Caco-2 (cell line): ENCODE results near the gene MRFAP1. TPM values are rescaled to one million over a fixed set of nuclear protein-coding genes. Genes with fewer than 3 reads are reported as not detected.

Experiments used
- BruUV-seq: library from RNA; stranded (reverse); fragments of 400-500 nt; replicated peaks from 2 replicates; lab custom pipeline; 2021; lab: Mats Ljungman, UMichigan
- CTCF ChIA-PET: fragments of 300-600 bp; sonication (Branson Sonifier 250); formaldehyde crosslinking; loops from one replicate; lab custom pipeline; 2022; ENCODE audit warnings: antibody characterized with exemption; lab: Charles Lee
- POLR2A ChIA-PET: fragments of 300-600 bp; sonication (Branson Sonifier 250); formaldehyde crosslinking; loops from one replicate; lab custom pipeline; 2022; ENCODE audit warnings: antibody characterized with exemption; lab: Charles Lee
- DNase-seq, 2 experiments: peaks; one replicate each; pipeline versions ENCODE4 v3.0.0 to v3.0.0-alpha.2; 2020 to 2022
- H3K27me3 ChIP-seq: replicated peaks from 2 replicates; pipeline ENCODE4 v1.6.0; 2011; ENCODE audit warnings: low read length; ENCODE audit not compliant: control insufficient read depth, insufficient read depth
- H3K36me3 ChIP-seq: 2 replicates; pipeline ENCODE4 v1.5.1; 2011; ENCODE audit warnings: low read length; ENCODE audit not compliant: control insufficient read depth, insufficient read depth
- H3K4me1 ChIP-seq: fragments of 250-450 bp; sonication (Bioruptor Pico); 2 replicates; pipeline ENCODE4 v1.5.1; 2020; ENCODE audit warnings: mild to moderate bottlenecking
- H3K4me3 ChIP-seq: 2 replicates; pipeline ENCODE4 v1.5.1; 2011; ENCODE audit warnings: low read depth, mild to moderate bottlenecking, control low read depth, low read length
- H3K9me3 ChIP-seq: fragments of 250-450 bp; sonication (Bioruptor Pico); 2 replicates; pipeline ENCODE4 v1.5.1; 2020; ENCODE audit warnings: mild to moderate bottlenecking, moderate library complexity
- H3K27ac Mint-ChIP-seq: one replicate; pipeline ENCODE4 v1.8.0; 2022; ENCODE audit warnings: mixed read lengths; ENCODE audit not compliant: unreplicated experiment
- H3K27me3 Mint-ChIP-seq: one replicate; pipeline ENCODE4 v1.8.0; 2022; ENCODE audit warnings: mixed read lengths; ENCODE audit not compliant: insufficient read depth, unreplicated experiment
- H3K36me3 Mint-ChIP-seq: one replicate; pipeline ENCODE4 v1.8.0; 2022; ENCODE audit warnings: mild to moderate bottlenecking, mixed read lengths; ENCODE audit not compliant: insufficient read depth, unreplicated experiment
- H3K4me1 Mint-ChIP-seq: one replicate; pipeline ENCODE4 v1.8.0; 2022; ENCODE audit warnings: low read depth, mixed read lengths; ENCODE audit not compliant: unreplicated experiment
- H3K4me3 Mint-ChIP-seq: one replicate; pipeline ENCODE4 v1.8.0; 2022; ENCODE audit warnings: mild to moderate bottlenecking, moderate library complexity, mixed read lengths; ENCODE audit not compliant: unreplicated experiment
- H3K9me3 Mint-ChIP-seq: one replicate; pipeline ENCODE4 v1.8.0; 2022; ENCODE audit warnings: mixed read lengths; ENCODE audit not compliant: unreplicated experiment
- intact Hi-C: fragments of 100-400 bp; cut with micrococcal nuclease; formaldehyde crosslinking; loops from one replicate; pipeline ENCODE4 v1.10.0; 2022; ENCODE audit not compliant: unreplicated experiment
- total RNA-seq: library from RNA; stranded (reverse); gene quantifications from 2 replicates; pipeline ENCODE4 v1.2.3, GENCODE V29; 2022
- TF ChIP-seq, protein P1 (sequence below), 2 experiments: fragments of 200-600 bp in 1 of 2; IDR thresholded peaks; 1 replicate in 1 of 2; 2 replicates in 1 of 2; pipeline versions ENCODE4 v1.5.1 to v1.8.0; 2011 to 2022; ENCODE audit warnings: antibody characterized with exemption in 1 of 2, control low read depth in 1 of 2, inconsistent platforms in 1 of 2, low read depth in 1 of 2, low read length in 1 of 2, mild to moderate bottlenecking in 1 of 2, moderate library complexity in 1 of 2; ENCODE audit not compliant: insufficient read depth in 1 of 2, severe bottlenecking in 1 of 2, unreplicated experiment in 1 of 2

MRFAP1 gene
- total RNA-seq, 1 experiment from 2014 or later = 254 TPM

DNA sequence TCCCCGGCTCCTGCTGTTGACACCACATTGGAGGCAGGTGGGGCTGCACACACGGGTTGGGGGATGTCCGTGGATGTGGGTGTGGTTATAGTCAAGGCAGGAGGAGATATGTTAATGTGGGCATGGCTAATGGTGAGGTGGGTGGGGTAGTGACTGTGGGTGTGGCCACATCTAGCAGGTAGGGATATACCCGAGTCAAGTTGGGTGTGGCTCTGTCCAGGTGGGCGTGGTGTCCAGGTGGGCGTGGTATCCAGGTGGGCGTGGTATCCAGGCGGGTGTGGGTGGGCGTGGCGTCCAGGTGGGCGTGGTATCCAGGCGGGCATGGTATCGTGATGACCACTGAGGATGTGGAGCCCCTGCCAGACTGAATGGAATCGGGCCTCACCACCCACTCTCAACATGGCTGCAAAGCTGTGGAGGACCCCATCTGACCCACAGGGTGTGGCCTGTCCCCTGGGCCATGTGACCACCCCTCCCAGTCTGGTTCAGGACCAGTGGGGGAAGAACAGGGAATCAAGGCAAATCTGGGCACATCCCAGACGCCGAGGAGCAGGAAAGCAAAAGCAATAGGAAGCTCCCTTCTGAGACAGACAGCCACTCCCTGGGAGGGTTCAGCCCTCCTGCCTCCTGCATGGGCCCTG is 44.5 kb upstream of the MRFAP1 start:
- H3K27me3 ChIP-seq = no peaks in the 10 kb centered on the region
- no peaks in the 10 kb centered on the region for H3K4me1 ChIP-seq
- no peak overlapping the region for H3K4me3 Mint-ChIP-seq
- ChIA-PET CTCF (interaction anchor here (0.6 kb wide), 1 partner anchor 91 kb away, joined by 3 read pairs; no protein-coding TSS in a partner anchor), POLR2A (no interaction called here)
- no peak overlapping the region for H3K27ac Mint-ChIP-seq
- intact Hi-C loops = no loop called here
- no peaks in the 10 kb centered on the region for H3K4me1 Mint-ChIP-seq
- H3K9me3 ChIP-seq = no peaks in the 10 kb centered on the region
- BruUV-seq = no TSS peak
- no peaks in the 10 kb centered on the region for H3K9me3 Mint-ChIP-seq
- TF ChIP-seq, protein P1, sequence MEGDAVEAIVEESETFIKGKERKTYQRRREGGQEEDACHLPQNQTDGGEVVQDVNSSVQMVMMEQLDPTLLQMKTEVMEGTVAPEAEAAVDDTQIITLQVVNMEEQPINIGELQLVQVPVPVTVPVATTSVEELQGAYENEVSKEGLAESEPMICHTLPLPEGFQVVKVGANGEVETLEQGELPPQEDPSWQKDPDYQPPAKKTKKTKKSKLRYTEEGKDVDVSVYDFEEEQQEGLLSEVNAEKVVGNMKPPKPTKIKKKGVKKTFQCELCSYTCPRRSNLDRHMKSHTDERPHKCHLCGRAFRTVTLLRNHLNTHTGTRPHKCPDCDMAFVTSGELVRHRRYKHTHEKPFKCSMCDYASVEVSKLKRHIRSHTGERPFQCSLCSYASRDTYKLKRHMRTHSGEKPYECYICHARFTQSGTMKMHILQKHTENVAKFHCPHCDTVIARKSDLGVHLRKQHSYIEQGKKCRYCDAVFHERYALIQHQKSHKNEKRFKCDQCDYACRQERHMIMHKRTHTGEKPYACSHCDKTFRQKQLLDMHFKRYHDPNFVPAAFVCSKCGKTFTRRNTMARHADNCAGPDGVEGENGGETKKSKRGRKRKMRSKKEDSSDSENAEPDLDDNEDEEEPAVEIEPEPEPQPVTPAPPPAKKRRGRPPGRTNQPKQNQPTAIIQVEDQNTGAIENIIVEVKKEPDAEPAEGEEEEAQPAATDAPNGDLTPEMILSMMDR (IDR thresholded peaks at IDR 0.05; ENCODE audit: insufficient read depth in 1 of 2, low read depth in 1 of 2, low read length in 1 of 2, severe bottlenecking in 1 of 2, unreplicated experiment in 1 of 2) = no peak
- H3K36me3 ChIP-seq = no peaks in the 10 kb centered on the region
- no peaks in the 10 kb centered on the region for H3K27me3 Mint-ChIP-seq
- H3K36me3 Mint-ChIP-seq = no peaks in the 10 kb centered on the region
- H3K4me3 ChIP-seq = no peak overlapping the region
- no peak for DNase-seq

DNA sequence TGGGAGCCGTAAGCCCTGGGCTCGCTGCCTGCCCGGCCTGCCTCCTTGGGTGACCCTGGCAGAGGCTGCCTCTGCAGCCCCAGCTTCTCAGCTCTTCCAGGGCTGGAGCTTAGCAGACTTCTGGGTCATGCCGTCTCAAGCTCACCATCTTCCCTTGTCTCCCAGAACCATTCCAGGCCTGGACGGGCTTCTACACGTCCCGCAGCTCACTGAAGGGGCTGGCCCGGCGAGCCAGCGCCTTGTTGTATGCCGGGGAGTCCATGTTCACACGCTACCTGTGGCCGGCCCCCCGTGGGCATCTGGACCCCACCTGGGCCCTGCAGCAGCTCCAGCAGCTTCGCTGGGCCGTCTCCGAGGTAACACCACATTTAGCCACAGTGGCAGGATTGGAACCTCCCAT is 43.5 kb upstream of the MRFAP1 start:
- CTCF ChIA-PET = interaction anchor here (0.6 kb wide), 1 partner anchor 90 kb away, joined by 3 read pairs; no protein-coding TSS in a partner anchor
- TF ChIP-seq, protein P1 (IDR thresholded peaks at IDR 0.05; ENCODE audit: insufficient read depth in 1 of 2, low read depth in 1 of 2, low read length in 1 of 2, severe bottlenecking in 1 of 2, unreplicated experiment in 1 of 2) = no peak
- H3K36me3 Mint-ChIP-seq = no peaks in the 10 kb centered on the region

DNA sequence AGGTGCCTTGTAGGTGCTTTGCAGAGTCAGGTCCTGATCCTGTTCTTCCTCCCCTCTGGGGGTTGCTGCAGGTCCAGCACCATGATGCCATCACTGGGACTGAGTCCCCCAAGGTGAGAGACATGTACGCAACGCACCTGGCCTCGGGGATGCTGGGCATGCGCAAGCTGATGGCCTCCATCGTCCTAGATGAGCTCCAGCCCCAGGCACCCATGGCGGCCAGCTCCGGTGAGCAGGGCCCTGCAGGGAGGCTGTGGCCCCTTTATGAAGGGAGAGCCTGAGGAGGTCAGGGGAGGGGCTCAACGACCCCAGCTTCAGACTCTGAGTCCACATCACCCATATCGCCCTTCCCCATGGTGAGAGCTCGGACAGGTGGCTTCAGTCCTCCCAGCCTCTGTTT is 42.4 kb upstream of the MRFAP1 start:
- no peaks in the 10 kb centered on the region for H3K27me3 Mint-ChIP-seq
- CTCF ChIA-PET = no interaction called here

More for the DNA sequence above, 43.5 kb upstream of the MRFAP1 start:
- Mint-ChIP-seq H3K4me1 (no peaks in the 10 kb centered on the region), H3K9me3 (no peaks in the 10 kb centered on the region), H3K27me3 (no peaks in the 10 kb centered on the region), H3K4me3 (no peak overlapping the region), H3K27ac (no peak overlapping the region)
- BruUV-seq = no TSS peak
- H3K36me3 ChIP-seq = no peaks in the 10 kb centered on the region
- H3K4me1 ChIP-seq = no peaks in the 10 kb centered on the region
- H3K9me3 ChIP-seq = no peaks in the 10 kb centered on the region
- DNase-seq = no peak
- POLR2A ChIA-PET = no interaction called here
- H3K4me3 ChIP-seq = no peak overlapping the region
- intact Hi-C loops = no loop called here
- no peaks in the 10 kb centered on the region for H3K27me3 ChIP-seq

More for the DNA sequence above, 42.4 kb upstream of the MRFAP1 start:
- no peaks in the 10 kb centered on the region for H3K27me3 ChIP-seq
- no peaks in the 10 kb centered on the region for H3K9me3 ChIP-seq
- no peak overlapping the region for H3K27ac Mint-ChIP-seq
- H3K36me3 Mint-ChIP-seq = no peaks in the 10 kb centered on the region
- H3K9me3 Mint-ChIP-seq = no peaks in the 10 kb centered on the region
- H3K4me1 Mint-ChIP-seq = no peaks in the 10 kb centered on the region
- no peak overlapping the region for H3K4me3 Mint-ChIP-seq
- no peak overlapping the region for H3K4me3 ChIP-seq
- no peaks in the 10 kb centered on the region for H3K36me3 ChIP-seq
- DNase-seq = no peak
- H3K4me1 ChIP-seq = no peaks in the 10 kb centered on the region
- BruUV-seq = no TSS peak
- POLR2A ChIA-PET = no interaction called here
- TF ChIP-seq, protein P1 (IDR thresholded peaks at IDR 0.05; ENCODE audit: insufficient read depth in 1 of 2, low read depth in 1 of 2, low read length in 1 of 2, severe bottlenecking in 1 of 2, unreplicated experiment in 1 of 2) = no peak
- intact Hi-C loops = no loop called here
